Measurements from ENCODE around the gene ANKRD44.

DNA sequence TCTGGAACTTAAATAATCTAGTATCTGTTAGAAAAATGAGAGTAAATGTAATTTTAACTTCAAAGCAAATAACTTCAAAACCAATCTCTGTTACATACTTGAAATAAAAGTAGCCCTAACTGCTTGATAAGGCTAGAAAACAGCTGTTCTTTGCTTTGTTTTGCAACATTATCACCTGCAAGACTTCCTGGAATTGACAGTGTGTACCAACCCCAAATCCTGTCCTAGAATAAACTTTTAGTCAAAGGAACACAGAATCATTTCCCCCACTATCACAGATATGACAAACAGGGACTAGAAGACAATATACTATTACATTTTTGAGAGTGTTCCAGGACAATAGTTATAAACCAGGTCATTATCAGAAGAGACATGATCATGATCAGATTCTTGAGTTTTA is 278.8 kb downstream of the ANKRD44 start:
- TF ChIP-seq POLR2A (IDR thresholded peaks at IDR 0.05) (no peak), EP300 (IDR thresholded peaks at IDR 0.05) (no peak)

Measured in gastroesophageal sphincter (tissue), 2 donors.